Fibroblast of pulmonary artery (primary cell): Measurements from ENCODE around the gene FCSK.

Source experiments
- DNase-seq: peaks from one replicate; pipeline ENCODE4 v3.0.0-alpha.2; 2010; ENCODE audit warnings: low read depth
- H3K4me3 ChIP-seq: replicated peaks from 2 replicates; pipeline ENCODE4 v1.5.1; 2011; ENCODE audit warnings: low read depth, mild to moderate bottlenecking, control low read depth, low read length, moderate library complexity
- CTCF ChIP-seq: IDR thresholded peaks from 2 replicates; pipeline ENCODE4 v1.5.1; 2011; ENCODE audit warnings: mild to moderate bottlenecking, control low read depth, low read length, inconsistent platforms; ENCODE audit errors: missing control alignments

FCSK gene

GRCh38 chr16:70523743-70524398 lies 69.5 kb downstream of the FCSK start, which contains the start of gene SF3B3:
TSS of gene SF3B3 (plus strand) at chr16:70523816. CDS start at chr16:70526657, 2,841 bp downstream.
- peak within 1 kb of the TSS; percentile 83 for H3K4me3 ChIP-seq
- peak; percentile 36 for DNase-seq
- no peak for TF ChIP-seq CTCF

GRCh38 chr16:70524399-70524825 lies 70.0 kb downstream of the FCSK start:
- H3K4me3 ChIP-seq: peak overlapping the region; percentile 83
- DNase-seq: peak; percentile 30

- H3K4me3 ChIP-seq: no peak overlapping the region
- no peak for TF ChIP-seq CTCF
- no peak for DNase-seq
These were observed 72.0 kb downstream of the FCSK start for GRCh38 chr16:70526403-70526802.

GRCh38 chr16:70527315-70527996 lies 73.1 kb downstream of the FCSK start:
- no peak for TF ChIP-seq CTCF
- H3K4me3 ChIP-seq: no peak overlapping the region
- DNase-seq: no peak

GRCh38 chr16:70529051-70529777 lies 74.8 kb downstream of the FCSK start:
- DNase-seq: peak; percentile 73
- peak; percentile 59 for TF ChIP-seq CTCF
- H3K4me3 ChIP-seq: no peak overlapping the region
